Measurements from ENCODE around the gene F10. TPM values are rescaled to one million over a fixed set of nuclear protein-coding genes. Genes with fewer than 3 reads are reported as not detected.
A peak's percentile ranks its signal among the peaks of the same experiment; 100 is the strongest.

The F10 gene
- total RNA-seq = 10 to 100 TPM in 6 of 9 donors, 1 to 10 TPM in 3; 4.4 to 54.4 (median 12.0) TPM
- polyA plus RNA-seq = 10 to 100 TPM in 2 of 3 donors, 1 to 10 TPM in 1; 6.1 to 81.8 (median 48.3) TPM
- long read RNA-seq, donor 1, partial matches to known transcripts = 0 of 1 reads
- long read RNA-seq, donor 1, other reads (novel, unspliced or antisense) = 0 of 1 reads
- long read RNA-seq, donor 2, partial matches to known transcripts = 0 of 2 reads
- long read RNA-seq, donor 2, other reads (novel, unspliced or antisense) = 0 of 2 reads
- long read RNA-seq, donor 3 = 0 reads
- long read RNA-seq, donor 4, transcript F10-202 (8 exons, 1,517 nt) = major isoform, 31 of 38 reads
- long read RNA-seq, donor 4, partial matches to known transcripts = 3 of 38 reads
- long read RNA-seq, donor 4, other reads (novel, unspliced or antisense) = 1 of 38 reads
- long read RNA-seq, donor 5, transcript F10-202 (8 exons, 1,517 nt) = major isoform, 24 of 26 reads
- long read RNA-seq, donor 5, partial matches to known transcripts = 1 of 26 reads
- long read RNA-seq, donor 5, other reads (novel, unspliced or antisense) = 0 of 26 reads
- long read RNA-seq, donor 6, transcript F10-202 (8 exons, 1,517 nt) = major isoform, 18 of 21 reads
- long read RNA-seq, donor 6, partial matches to known transcripts = 1 of 21 reads
- long read RNA-seq, donor 6, other reads (novel, unspliced or antisense) = 2 of 21 reads
- long read RNA-seq, donor 7, partial matches to known transcripts = 0 of 2 reads
- long read RNA-seq, donor 7, other reads (novel, unspliced or antisense) = 0 of 2 reads
- long read RNA-seq, donor 8, partial matches to known transcripts = 0 of 4 reads
- long read RNA-seq, donor 8, other reads (novel, unspliced or antisense) = 0 of 4 reads
- long read RNA-seq, donor 9, partial matches to known transcripts = 0 of 2 reads
- long read RNA-seq, donor 9, other reads (novel, unspliced or antisense) = 0 of 2 reads
- long read RNA-seq, donor 10, partial matches to known transcripts = 0 of 2 reads
- long read RNA-seq, donor 10, other reads (novel, unspliced or antisense) = 0 of 2 reads

- Histone ChIP-seq H3K4me3 (peak within 1 kb of the TSS in 1 of 4 donors; percentile 29), H3K36me3 (replicated peaks in 1 of 2) (no peaks in the 10 kb centered on the region), H3K27ac (peak within 1 kb of the TSS in 2 of 5 donors; percentile 50 to 54), H3K9me3 (replicated peaks in 1 of 3) (no peaks in the 10 kb centered on the region), H3K27me3 (no peaks in the 10 kb centered on the region), H3K4me1 (replicated peaks in 1 of 2) (no peaks in the 10 kb centered on the region)
- intact Hi-C loops (cut with DNase I) = no loop called here
- TF ChIP-seq POLR2A (IDR thresholded peaks at IDR 0.05) = peak in 1 of 2 donors; percentile 7
- TF ChIP-seq CTCF (IDR thresholded peaks at IDR 0.05) = peak in 3 of 6 experiments; percentile 12 to 26 (median 21)
- WGBS, 4 donors = 34 to 47% (median 38%) methylated on average over 15 to 23 of the region's 23 CpGs
- peak; percentile 35 to 88 (median 67) for DNase-seq
These were observed at the start of gene F10 for GRCh38 chr13:113122550-113123225. Gene F10, plus strand, starts transcription at chr13:113122799. Its CDS starts 57 bp downstream, at chr13:113122856.

DNA sequence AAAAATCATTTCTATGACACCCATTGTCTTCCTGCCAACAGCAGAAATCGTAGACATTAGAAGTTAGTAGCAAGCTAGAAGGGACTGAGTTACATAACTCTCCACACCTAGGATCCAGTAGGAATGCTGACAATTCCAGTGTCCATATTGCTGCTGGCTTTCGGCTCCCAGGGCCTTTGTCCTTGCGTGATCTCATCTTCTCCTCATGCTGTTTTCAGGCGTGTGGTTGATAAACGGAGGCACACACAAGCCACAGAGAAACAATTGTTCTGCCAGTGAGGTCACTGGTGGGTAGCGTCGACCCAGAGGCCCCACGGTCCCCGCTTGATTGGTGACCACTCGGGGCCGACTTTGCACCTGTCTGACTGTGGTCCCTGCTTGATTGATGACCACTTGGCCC, 48.7 kb upstream of the F10 start:
- DNase-seq = no peak
- no peaks in the 10 kb centered on the region for H3K27me3 ChIP-seq
- H3K4me1 ChIP-seq (replicated peaks in 1 of 2) = no peaks in the 10 kb centered on the region
- TF ChIP-seq POLR2A (IDR thresholded peaks at IDR 0.05) (no peak), CTCF (IDR thresholded peaks at IDR 0.05) (no peak)
- no peaks in the 10 kb centered on the region for H3K9me3 ChIP-seq (replicated peaks in 1 of 3)
- intact Hi-C loops (cut with DNase I) = no loop called here
- H3K4me3 ChIP-seq = no peak overlapping the region
- H3K36me3 ChIP-seq (replicated peaks in 1 of 2) = peaks cover 0 to 13% of the 10 kb centered on the region in 2 donors
- WGBS, 4 donors = 69 to 87% (median 76%) methylated on average over 5 to 11 of the region's 11 CpGs
- H3K27ac ChIP-seq = no peak overlapping the region

DNA sequence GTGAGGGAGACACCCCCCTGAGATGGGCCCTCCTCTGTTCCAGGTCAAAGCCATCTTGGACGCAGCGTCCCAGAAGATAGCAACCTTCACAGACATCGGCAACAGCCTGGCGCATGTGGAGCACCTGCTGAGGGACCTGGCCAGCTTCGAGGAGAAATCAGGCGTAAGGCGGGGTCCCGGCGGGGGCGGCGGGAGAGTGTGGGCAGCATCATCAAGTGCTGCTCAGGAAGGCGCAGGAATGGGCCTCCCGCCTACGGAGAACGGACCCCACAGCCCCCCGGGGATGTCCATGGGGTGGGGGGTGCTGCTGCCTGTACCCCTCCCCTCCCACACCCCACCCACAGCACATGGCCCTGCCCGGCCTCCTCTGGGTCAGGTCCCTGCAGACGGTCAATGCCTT, 48.2 kb upstream of the F10 start:
- DNase-seq = no peak
- no peaks in the 10 kb centered on the region for H3K27me3 ChIP-seq
- H3K4me1 ChIP-seq (replicated peaks in 1 of 2) = no peaks in the 10 kb centered on the region
- 86 to 92% (median 88%) methylated on average over 14 to 18 of the region's 18 CpGs for WGBS, 4 donors
- no peak overlapping the region for H3K4me3 ChIP-seq
- no peaks in the 10 kb centered on the region for H3K9me3 ChIP-seq (replicated peaks in 1 of 3)
- no peak for TF ChIP-seq CTCF (IDR thresholded peaks at IDR 0.05)
- peaks cover 0 to 13% of the 10 kb centered on the region in 2 donors for H3K36me3 ChIP-seq (replicated peaks in 1 of 2)
- no peak overlapping the region for H3K27ac ChIP-seq
- intact Hi-C loops (cut with DNase I) = no loop called here
